ENCODE data around the gene NDST3.

DNA sequence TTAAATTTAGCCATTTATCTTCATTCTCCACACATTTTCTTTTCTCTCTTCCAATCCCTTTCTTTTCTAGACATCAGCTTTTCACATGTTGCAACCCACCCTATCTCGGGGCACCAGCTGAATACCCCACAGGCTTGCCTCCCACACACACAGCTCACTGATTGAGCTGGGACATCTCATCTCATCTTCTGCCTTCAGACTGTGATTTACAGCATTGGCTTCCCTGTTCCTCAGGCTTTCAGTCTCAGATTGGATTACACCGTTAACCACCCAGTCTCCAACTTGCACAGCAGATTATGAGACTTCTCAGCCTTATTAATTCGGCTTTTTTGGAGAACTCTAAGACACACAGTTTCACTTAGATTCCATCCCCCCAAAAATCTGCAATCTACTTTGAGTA lies 224.8 kb downstream of the NDST3 start:
- TF ChIP-seq POLR2A (IDR thresholded peaks at IDR 0.05; ENCODE audit: low read length) (no peak), GATA1 (IDR thresholded peaks at IDR 0.05; ENCODE audit: low read depth, low read length) (no peak)
